GM12801 (cell line): ENCODE data around the gene HAUS6.

Experiments used
- CTCF ChIP-seq: IDR thresholded peaks from one replicate; pipeline ENCODE4 v1.5.1; 2011; ENCODE audit warnings: control low read depth; ENCODE audit not compliant: insufficient read length; ENCODE audit errors: extremely low read depth

HAUS6 gene

GRCh38 chr9:19124430-19124793 lies 21.7 kb upstream of the HAUS6 start:
- no peak for TF ChIP-seq CTCF

GRCh38 chr9:19122490-19123042 lies 19.9 kb upstream of the HAUS6 start:
- TF ChIP-seq CTCF: no peak

GRCh38 chr9:19120877-19121276 lies 18.2 kb upstream of the HAUS6 start:
- TF ChIP-seq CTCF: no peak

- TF ChIP-seq CTCF: no peak
These were observed 17.2 kb upstream of the HAUS6 start for GRCh38 chr9:19119801-19120440.

- no peak for TF ChIP-seq CTCF
These were observed 16.5 kb upstream of the HAUS6 start for GRCh38 chr9:19119246-19119645.

- TF ChIP-seq CTCF: no peak
These were observed 14.5 kb upstream of the HAUS6 start for GRCh38 chr9:19117039-19117716.

GRCh38 chr9:19116107-19116790 lies 13.5 kb upstream of the HAUS6 start:
- TF ChIP-seq CTCF: no peak
